ENCODE data around the gene TIMP2.
A peak's percentile ranks its signal among the peaks of the same experiment; 100 is the strongest.

TIMP2 gene

DNA sequence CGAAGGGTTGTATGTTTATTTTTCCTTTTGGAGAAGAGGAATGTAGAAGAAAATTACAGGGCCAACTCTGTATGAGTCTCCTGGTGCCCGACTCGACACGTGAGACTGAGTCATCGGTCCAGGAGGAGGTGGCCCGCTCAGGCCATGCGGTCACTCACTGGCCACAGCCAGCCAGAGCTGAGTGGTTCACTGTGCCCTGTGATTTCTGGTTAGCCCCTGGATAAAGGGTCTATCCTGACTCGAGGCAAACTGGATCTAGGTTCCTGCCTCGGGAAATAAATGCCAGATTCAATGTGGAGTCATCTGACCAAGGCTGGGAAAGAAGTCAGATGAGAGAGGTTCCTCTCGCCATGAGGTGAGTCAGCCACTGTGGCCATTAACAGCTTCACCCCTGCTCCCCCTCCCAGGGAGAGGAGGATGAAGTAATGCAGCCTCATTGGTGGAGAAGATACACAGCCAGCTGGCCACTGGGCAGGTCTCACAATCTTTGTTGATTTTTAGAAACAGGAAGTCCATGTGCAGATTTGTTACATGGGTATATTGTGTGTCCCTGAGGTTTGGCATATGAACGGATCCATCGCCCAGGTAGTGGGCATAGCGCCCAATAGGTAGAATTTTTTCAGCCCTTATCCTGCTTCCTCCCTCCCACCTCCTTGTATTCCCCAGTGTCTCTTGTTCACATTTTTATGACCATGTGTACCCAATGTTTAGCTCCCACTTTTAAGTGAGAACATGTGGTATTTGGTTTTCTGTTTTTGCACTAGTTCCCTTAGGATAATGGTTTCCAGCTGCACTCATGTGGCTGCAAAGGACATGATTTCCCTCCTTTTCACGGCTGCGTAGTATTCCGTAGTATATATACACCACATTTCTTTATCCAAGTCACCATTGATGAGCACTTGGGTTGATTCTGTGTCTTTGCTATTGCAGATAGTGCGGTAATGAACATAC is 62.8 kb downstream of the TIMP2 start:
- peak; percentile 8 for DNase-seq

DNA sequence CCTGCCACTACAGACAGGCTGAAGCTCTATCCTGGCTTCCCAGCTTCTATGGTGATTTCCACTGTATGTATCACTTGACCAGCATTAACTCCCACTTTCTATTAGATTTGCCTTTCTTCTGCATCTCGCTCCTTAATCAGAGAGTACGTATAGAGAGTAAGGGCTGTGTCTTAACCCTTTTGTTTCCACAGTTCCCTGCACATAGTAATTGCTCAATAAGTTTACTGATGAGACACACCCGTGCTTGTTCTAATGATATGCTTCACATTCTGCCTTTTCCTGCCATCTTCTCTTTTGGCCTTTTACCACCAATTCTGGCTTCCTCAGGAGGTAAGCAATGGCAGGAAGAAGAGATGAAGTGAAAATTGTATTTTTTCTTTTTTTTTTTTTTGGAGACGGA is 64.0 kb downstream of the TIMP2 start:
- DNase-seq = no peak

- DNase-seq = no peak
Observed at GRCh38 chr17:78859051-78859450, 66.1 kb downstream of the TIMP2 start.

DNA sequence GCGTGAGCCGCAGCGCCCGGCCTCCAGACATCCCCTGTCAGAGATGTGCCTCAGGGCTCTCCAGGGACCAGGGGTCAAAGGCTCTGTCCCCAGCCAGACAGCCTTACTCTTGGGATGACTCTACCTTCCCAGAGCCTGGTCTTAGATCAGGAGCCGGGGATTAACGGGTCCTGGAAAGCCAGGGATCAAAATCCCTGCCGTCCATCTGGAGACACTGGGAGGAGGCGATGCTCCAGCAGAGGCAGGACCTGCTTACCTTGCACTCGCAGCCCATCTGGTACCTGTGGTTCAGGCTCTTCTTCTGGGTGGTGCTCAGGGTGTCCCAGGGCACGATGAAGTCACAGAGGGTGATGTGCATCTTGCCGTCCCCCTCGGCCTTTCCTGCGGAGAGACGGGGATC is 67.9 kb downstream of the TIMP2 start:
- no peak for DNase-seq

DNA sequence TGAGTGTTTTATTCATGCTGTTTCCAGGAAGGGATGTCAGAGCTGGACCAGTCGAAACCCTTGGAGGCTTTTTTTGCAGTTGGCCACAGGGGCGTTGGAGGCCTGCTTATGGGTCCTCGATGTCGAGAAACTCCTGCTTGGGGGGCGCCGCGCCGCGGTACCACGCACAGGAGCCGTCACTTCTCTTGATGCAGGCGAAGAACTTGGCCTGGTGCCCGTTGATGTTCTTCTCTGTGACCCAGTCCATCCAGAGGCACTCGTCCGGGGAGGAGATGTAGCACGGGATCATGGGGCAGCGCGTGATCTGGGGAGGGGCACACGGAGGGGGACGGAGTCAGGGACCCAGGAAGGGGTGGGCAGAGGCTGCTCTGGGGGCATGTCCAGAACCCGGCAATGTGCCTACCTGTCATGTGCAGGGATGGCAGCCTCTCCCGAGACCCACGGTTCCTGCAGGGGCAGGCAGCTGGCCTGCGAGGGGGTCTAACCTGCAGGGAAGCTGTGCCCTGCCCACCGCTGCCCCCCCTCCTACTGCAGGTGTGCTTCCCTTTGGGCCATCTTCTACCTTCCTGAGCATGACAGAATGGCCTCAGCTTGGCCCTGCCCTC is 69.5 kb downstream of the TIMP2 start:
- no peak for DNase-seq

- DNase-seq = no peak
Observed at GRCh38 chr17:78854508-78854907, 70.7 kb downstream of the TIMP2 start.

- no peak for DNase-seq
Observed at GRCh38 chr17:78853926-78854394, 71.2 kb downstream of the TIMP2 start.

GRCh38 chr17:78852709-78853121 is 72.5 kb downstream of the TIMP2 start:
- no peak for DNase-seq

- no peak for DNase-seq
Observed at GRCh38 chr17:78849026-78849425, 76.2 kb downstream of the TIMP2 start.

DNA sequence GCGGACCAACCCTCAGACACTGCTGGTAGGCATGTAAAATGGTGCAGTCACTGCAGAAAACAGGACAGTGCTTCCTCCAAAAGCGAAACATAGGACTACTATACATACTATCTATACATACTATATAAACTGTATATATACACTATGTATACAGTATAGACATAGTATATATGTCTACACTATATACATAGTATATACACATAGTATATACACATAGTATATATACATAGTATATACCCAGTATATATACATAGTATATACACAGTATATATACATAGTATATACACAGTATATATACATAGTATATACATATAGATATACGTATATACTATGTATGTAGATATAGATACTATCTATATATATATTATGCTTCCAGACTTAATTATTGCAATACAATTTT is 78.1 kb downstream of the TIMP2 start:
- DNase-seq = no peak

DNA sequence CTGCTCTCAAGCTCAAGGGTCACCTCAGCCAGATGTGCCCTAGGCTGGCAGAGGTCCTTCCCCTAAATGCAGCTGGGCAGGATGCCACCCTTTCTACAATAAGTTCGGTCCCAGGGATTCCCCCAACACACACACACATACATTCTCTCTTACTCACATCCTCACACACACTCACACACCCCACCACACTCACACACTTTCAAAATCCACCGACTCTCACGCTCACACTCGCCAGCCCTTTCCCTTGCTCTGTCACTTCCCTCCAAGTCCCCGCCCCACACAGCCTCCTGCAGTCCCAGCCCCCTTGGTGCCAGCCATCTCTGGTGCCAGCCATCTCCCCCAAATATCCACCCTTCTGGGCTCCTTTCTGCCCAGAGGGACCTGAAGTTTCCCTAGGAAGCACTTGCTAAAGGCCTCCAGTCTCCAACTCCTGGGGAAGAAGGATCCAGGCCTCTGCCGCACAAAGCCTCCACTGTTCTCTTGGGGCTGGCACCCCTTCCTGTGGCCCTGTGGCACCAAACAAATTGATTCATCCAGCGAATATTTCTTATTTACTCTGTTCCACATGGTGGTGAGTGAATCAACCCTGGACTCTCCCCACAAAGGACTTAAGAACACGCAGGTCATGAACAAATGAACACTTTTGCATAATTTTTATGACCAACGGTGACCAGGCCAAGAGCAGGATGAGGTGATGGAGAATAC is 80.7 kb downstream of the TIMP2 start:
- no peak for DNase-seq

DNA sequence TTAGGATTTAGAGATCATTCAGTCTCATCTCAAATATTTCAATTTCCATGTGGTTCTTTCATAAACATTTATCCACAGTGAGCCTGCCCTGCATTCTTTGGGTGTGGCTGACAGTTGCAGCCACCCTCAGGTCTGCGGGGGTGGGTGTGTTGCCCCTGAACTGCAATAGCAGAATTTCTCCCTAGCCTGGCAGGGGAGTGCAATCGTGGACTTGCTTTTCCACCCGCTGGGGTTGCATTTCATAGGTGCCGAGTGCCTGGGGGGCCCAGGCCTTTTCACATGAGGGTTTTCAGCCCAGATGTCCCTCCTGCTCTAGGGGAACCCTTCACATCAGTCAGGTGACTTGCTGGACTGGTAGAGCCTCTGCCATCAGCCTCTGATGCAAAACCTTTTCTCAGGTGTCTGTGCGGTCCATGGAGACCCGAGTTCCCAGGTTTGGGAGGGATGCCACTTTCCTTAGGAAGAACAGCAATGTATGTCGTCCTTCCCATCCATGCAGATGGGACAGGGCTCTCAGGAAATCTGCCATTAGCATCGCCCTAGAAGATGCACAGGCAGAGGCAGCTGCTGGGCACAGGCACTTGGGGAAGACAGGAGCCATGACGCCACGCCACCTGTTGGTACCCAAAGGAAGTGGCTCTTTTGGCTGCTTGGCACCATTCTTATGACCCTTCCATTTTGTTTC is 82.2 kb downstream of the TIMP2 start:
- peak; percentile 12 for DNase-seq

- DNase-seq = peak; percentile 99
Observed at GRCh38 chr17:78840780-78841611, 84.2 kb downstream of the TIMP2 start, which contains the start of gene USP36. Gene USP36 (minus strand): TSS chr17:78840814. CDS start chr17:78836363, 4,451 bp downstream.

- no peak for DNase-seq
Observed at GRCh38 chr17:78840530-78840779, 84.7 kb downstream of the TIMP2 start.

- DNase-seq = peak; percentile 53
Observed at GRCh38 chr17:78839762-78840529, 85.2 kb downstream of the TIMP2 start.

- DNase-seq = no peak
Observed at GRCh38 chr17:78839235-78839761, 85.9 kb downstream of the TIMP2 start.

GRCh38 chr17:78838574-78839005 is 86.6 kb downstream of the TIMP2 start:
- DNase-seq = no peak

DNA sequence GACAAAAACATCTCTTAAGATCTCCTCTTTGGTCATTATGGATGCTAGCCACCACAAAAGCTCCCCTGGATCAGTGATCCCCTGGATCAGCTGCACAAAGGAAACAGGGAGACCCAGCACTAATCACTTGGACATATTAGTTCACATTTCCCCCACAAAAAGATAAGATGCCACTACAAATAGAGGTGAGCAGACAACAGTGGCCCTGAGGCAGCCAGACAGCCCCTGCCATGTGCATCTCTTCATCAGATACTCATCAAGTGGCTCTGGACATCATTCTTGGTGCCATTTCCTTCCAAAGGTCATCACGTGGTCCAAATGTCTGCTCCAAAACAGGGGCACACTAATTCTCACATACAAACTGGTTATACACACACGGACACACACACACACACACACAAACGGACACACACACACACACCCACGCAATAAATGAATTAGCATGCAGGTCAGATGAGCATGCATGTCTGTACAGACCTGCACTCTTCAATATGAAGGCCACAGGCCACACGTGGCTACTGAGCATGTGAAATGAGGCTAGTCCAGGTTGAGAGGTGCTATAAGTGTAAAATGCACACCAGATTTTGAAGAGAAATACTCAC is 88.7 kb downstream of the TIMP2 start:
- DNase-seq = no peak

DNA sequence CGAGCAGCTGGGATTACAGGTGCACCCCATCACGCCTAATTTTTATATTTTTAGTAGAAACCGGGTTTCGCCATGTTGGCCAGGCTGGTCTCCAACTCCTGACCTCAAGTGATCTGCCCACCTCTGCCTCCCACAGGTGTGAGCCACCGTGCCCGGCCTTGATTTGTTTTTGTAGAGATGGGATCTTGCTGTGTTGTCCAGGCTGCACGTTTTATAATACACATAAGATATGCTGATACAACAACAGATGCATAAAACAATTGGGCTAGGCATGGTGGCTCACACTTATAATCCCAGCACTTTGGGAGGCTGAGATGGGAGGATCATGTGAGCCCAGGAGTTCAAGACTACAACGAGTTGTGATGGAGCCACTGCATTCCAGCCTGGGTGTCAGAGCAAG is 90.6 kb downstream of the TIMP2 start:
- no peak for DNase-seq

GRCh38 chr17:78832541-78832810 is 92.7 kb downstream of the TIMP2 start:
- DNase-seq = no peak

All from NK-92 treated with Interleukin-12 subunit alpha and Interleukin-12 subunit beta, amount 100 ng/mL, for 24 hours (cell line).